Pancreas (tissue), 10 donors: ENCODE results near the gene ACP5. TPM values are rescaled to one million over a fixed set of nuclear protein-coding genes. Genes with fewer than 3 reads are reported as not detected.

Experiments
- ATAC-seq, 4 donors: fragments of 200-7000 bp; cut with Tn5 transposase; one replicate each; pipeline versions ENCODE4 v1.8.0 to v1.9.1; 2020; ENCODE audit warnings: mild to moderate bottlenecking in 4 of 4, moderate library complexity in 4 of 4
- DNase-seq, 6 donors: peaks; one replicate each; pipeline ENCODE4 v3.0.0-alpha.2; 2020
- FAIRE-seq: peaks from 2 replicates; lab custom pipeline; 2012; peaks lifted over from hg19 to GRCh38; lab: Jason Lieb, UNC
- H3K27ac ChIP-seq, 4 donors: fragments of 200-600 bp; sonication (generic); 1 replicate in 3 of 4; 2 replicates in 1 of 4; pipeline versions ENCODE4 v1.5.0 to v1.8.0; 2020
- H3K27me3 ChIP-seq, 4 donors: fragments of 200-600 bp; one replicate each; pipeline ENCODE4 v1.8.0; 2021
- H3K36me3 ChIP-seq, 3 donors: fragments of 200-600 bp; sonication (generic) in 1 of 3; one replicate each; pipeline versions ENCODE4 v1.5.0 to v1.8.0; 2020 to 2021
- H3K4me1 ChIP-seq, 3 donors: fragments of 200-600 bp; one replicate each; pipeline ENCODE4 v1.8.0; 2021
- H3K4me3 ChIP-seq, 4 donors: fragments of 200-600 bp; sonication (generic) in 2 of 4; one replicate each; pipeline versions ENCODE4 v1.5.0 to v1.8.0; 2020 to 2021
- H3K9me3 ChIP-seq, 4 donors: fragments of 200-600 bp; one replicate each; pipeline ENCODE4 v1.8.0; 2021
- CTCF ChIP-seq, 4 donors: fragments of 200-600 bp; sonication (generic) in 3 of 4; IDR thresholded peaks; one replicate each; pipeline versions ENCODE4 v1.5.0 to v1.8.0; 2021; ENCODE audit warnings: antibody characterized with exemption in 4 of 4
- WGBS, 2 donors: extraction: QIAGEN DNeasy Blood & Tissue Kit; methylation state at CpG; one replicate each; pipeline ENCODE4 v1.1.7; 2013; 5-methylcytosine and 5-hydroxymethylcytosine counted together
- intact Hi-C, 3 donors: fragments of 100-400 bp; cut with DNase I; formaldehyde crosslinking; loops; one replicate each; pipeline versions ENCODE4 v1.11.1 to v1.14.2; 2022
- polyA plus RNA-seq, 2 donors: library from polyadenylated mRNA; stranded (reverse); fragments of 200-250 nt; gene quantifications; one replicate each; pipeline ENCODE4 v1.2.3, GENCODE V29; 2013
- total RNA-seq, 6 donors: library from RNA; stranded (reverse); fragmentation: NEBNext Ultra II Directional in 4 of 6; extraction: Animal tissue kit (Norgen Biotek cat#: 25700) in 4 of 6; gene quantifications; one replicate each; pipeline versions ENCODE4 v1.2.1 to v1.2.4, GENCODE V29; 2021 to 2023
- donor health status: healthy with polysubstance abuse.
- donor health status: DM: no; HTN: no; CAD: no; lungs with moderate emphysema.
- donor health status: DM: no; HTN: no; CAD: no.
- donor health status: control.
- donor health status: control.
- donor health status: Bipolar disorder and iron deficiency.
- donor health status: DM: yes; HTN: yes; CAD: no.
- donor health status: DM: no; HTN: no; CAD: no.
- donor health status: DM: no; HTN: no; CAD: no.
- donor health status: DM: yes; HTN: yes; CAD: no.

ACP5 gene
- total and polyA plus RNA-seq, 8 donors, result 3.5 to 21.8 (median 7.5) TPM

GRCh38 chr19:11530432-11530831 lies 47.0 kb downstream of the ACP5 start:
- whole genome bisulfite sequencing, 2 donors, result 19 to 27% methylated on average over 9 of the region's 9 CpGs
- Histone ChIP-seq H3K4me3 (no peak overlapping the region), H3K36me3 (no peaks in the 10 kb centered on the region), H3K27me3 (no peaks in the 10 kb centered on the region), H3K4me1 (peaks cover 8 to 11% (median 10%) of the 10 kb centered on the region in 3 donors), H3K9me3 (no peaks in the 10 kb centered on the region), H3K27ac (no peak overlapping the region)
- DNase-seq, result peak; percentile 68 to 93 (median 78)
- TF ChIP-seq CTCF (IDR thresholded peaks at IDR 0.05), result no peak
- peak; percentile 26 to 55 (median 42) for ATAC-seq
- intact Hi-C loops, result no loop called here
- no peak for FAIRE-seq

- Histone ChIP-seq H3K4me1 (peaks cover 8 to 11% (median 10%) of the 10 kb centered on the region in 3 donors), H3K36me3 (no peaks in the 10 kb centered on the region), H3K27ac (peak within 1 kb of the TSS; percentile 83 to 89 (median 85)), H3K9me3 (no peaks in the 10 kb centered on the region), H3K27me3 (no peaks in the 10 kb centered on the region), H3K4me3 (peak within 1 kb of the TSS; percentile 66 to 82 (median 76))
- 0% methylated on average over 35 to 47 of the region's 47 CpGs for WGBS, 2 donors
- DNase-seq (peak; percentile 91 to 99 (median 98)), FAIRE-seq (peak; percentile 94), ATAC-seq (peak; percentile 98 to 99 (median 98))
- intact Hi-C loops, result no loop called here
- peak in 1 of 4 donors; percentile 12 for TF ChIP-seq CTCF (IDR thresholded peaks at IDR 0.05)
Observed at GRCh38 chr19:11528551-11529341, 48.7 kb downstream of the ACP5 start, which contains the start of gene ECSIT. Gene ECSIT (minus strand): TSS chr19:11529134. CDS start chr19:11519170, 9,964 bp downstream.

Other genes with a start within 250 kb of the ACP5 start
- 100 to 1,000 TPM in 4 of 6 donors, 10 to 100 TPM in 2; 70.6 to 134 (median 107) TPM for gene RAB3D, start 238.0 kb downstream of the ACP5 start, total RNA-seq
- gene RAB3D, start 238.0 kb downstream of the ACP5 start, polyA plus RNA-seq, result 10 to 100 TPM; 11.0 to 15.2 TPM
- gene TMEM205, start 231.4 kb downstream of the ACP5 start, total RNA-seq, result 10 to 100 TPM; 41.4 to 69.2 (median 53.0) TPM
- gene TMEM205, start 231.4 kb downstream of the ACP5 start, polyA plus RNA-seq, result 100 to 1,000 TPM in 1 of 2 donors, 10 to 100 TPM in 1; 84.5 to 175 TPM
- 10 to 100 TPM; 11.6 to 21.1 (median 14.1) TPM for gene CCDC159, start 231.1 kb downstream of the ACP5 start, total RNA-seq
- gene CCDC159, start 231.1 kb downstream of the ACP5 start, polyA plus RNA-seq, result 100 to 1,000 TPM in 1 of 2 donors, 10 to 100 TPM in 1; 86.6 to 106 TPM
- gene PLPPR2, start 222.2 kb downstream of the ACP5 start, total RNA-seq, result 10 to 100 TPM in 1 of 6 donors, 1 to 10 TPM in 5; 4.4 to 11.0 (median 7.1) TPM
- 10 to 100 TPM; 15.7 to 32.8 TPM for gene PLPPR2, start 222.2 kb downstream of the ACP5 start, polyA plus RNA-seq
- 1 to 10 TPM in 4 of 6 donors, under 1 TPM in 2; 0.55 to 1.5 (median 1.1) TPM for gene SWSAP1, start 203.0 kb downstream of the ACP5 start, total RNA-seq
- gene SWSAP1, start 203.0 kb downstream of the ACP5 start, polyA plus RNA-seq, result 1 to 10 TPM; 1.8 to 2.7 TPM
- gene EPOR, start 193.3 kb downstream of the ACP5 start, total RNA-seq, result 10 to 100 TPM in 1 of 6 donors, 1 to 10 TPM in 5; 5.4 to 16.3 (median 8.0) TPM
- gene EPOR, start 193.3 kb downstream of the ACP5 start, polyA plus RNA-seq, result 10 to 100 TPM; 30.4 to 46.2 TPM
- gene RGL3, start 158.3 kb downstream of the ACP5 start, total RNA-seq, result 10 to 100 TPM; 22.3 to 71.1 (median 33.7) TPM
- 100 to 1,000 TPM; 152 to 170 TPM for gene RGL3, start 158.3 kb downstream of the ACP5 start, polyA plus RNA-seq
- under 1 TPM; 0.13 to 0.44 (median 0.26) TPM for gene ODAD3, start 142.5 kb downstream of the ACP5 start, total RNA-seq
- gene ODAD3, start 142.5 kb downstream of the ACP5 start, polyA plus RNA-seq, result 1 to 10 TPM in 1 of 2 donors, under 1 TPM in 1; 0.84 to 1.8 TPM
- 100 to 1,000 TPM; 132 to 217 (median 175) TPM for gene PRKCSH, start 142.0 kb downstream of the ACP5 start, total RNA-seq
- 100 to 1,000 TPM; 114 to 140 TPM for gene PRKCSH, start 142.0 kb downstream of the ACP5 start, polyA plus RNA-seq
- under 1 TPM in 1 of 6 donors, not detected in 5; 0.15 TPM for gene ELAVL3, start 96.6 kb downstream of the ACP5 start, total RNA-seq
- under 1 TPM; 0.08 to 0.16 TPM for gene ELAVL3, start 96.6 kb downstream of the ACP5 start, polyA plus RNA-seq
- gene ZNF653, start 71.8 kb downstream of the ACP5 start, total RNA-seq, result 1 to 10 TPM; 4.5 to 6.2 (median 5.6) TPM
- gene ZNF653, start 71.8 kb downstream of the ACP5 start, polyA plus RNA-seq, result 10 to 100 TPM; 21.8 to 25.6 TPM
- 10 to 100 TPM; 32.1 to 54.8 (median 36.9) TPM for gene ECSIT, start 48.5 kb downstream of the ACP5 start, total RNA-seq
- 10 to 100 TPM; 60.3 to 87.3 TPM for gene ECSIT, start 48.5 kb downstream of the ACP5 start, polyA plus RNA-seq
- gene CNN1, start 38.8 kb downstream of the ACP5 start, total RNA-seq, result 1 to 10 TPM in 4 of 6 donors, under 1 TPM in 2; 0.43 to 5.2 (median 1.8) TPM
- 10 to 100 TPM; 11.3 to 38.8 TPM for gene CNN1, start 38.8 kb downstream of the ACP5 start, polyA plus RNA-seq
- 10 to 100 TPM; 25.0 to 38.9 (median 32.4) TPM for gene ELOF1, start 18.4 kb downstream of the ACP5 start, total RNA-seq
- gene ELOF1, start 18.4 kb downstream of the ACP5 start, polyA plus RNA-seq, result 10 to 100 TPM; 52.0 to 63.4 TPM
- gene ZNF627, start 19.8 kb upstream of the ACP5 start, total RNA-seq, result 1 to 10 TPM; 4.4 to 8.5 (median 6.0) TPM
- gene ZNF627, start 19.8 kb upstream of the ACP5 start, polyA plus RNA-seq, result 1 to 10 TPM; 4.6 to 6.4 TPM
- gene ZNF823, start 161.3 kb upstream of the ACP5 start, total RNA-seq, result 1 to 10 TPM; 2.5 to 4.7 (median 3.3) TPM
- 1 to 10 TPM; 2.7 to 4.7 TPM for gene ZNF823, start 161.3 kb upstream of the ACP5 start, polyA plus RNA-seq
- 1 to 10 TPM; 3.1 to 4.9 (median 3.9) TPM for gene ZNF441, start 189.4 kb upstream of the ACP5 start, total RNA-seq
- 1 to 10 TPM; 2.5 to 6.9 TPM for gene ZNF441, start 189.4 kb upstream of the ACP5 start, polyA plus RNA-seq
- gene ZNF491, start 220.9 kb upstream of the ACP5 start, total RNA-seq, result 1 to 10 TPM in 4 of 6 donors, under 1 TPM in 2; 0.95 to 3.3 (median 1.4) TPM
- 1 to 10 TPM; 1.1 to 1.2 TPM for gene ZNF491, start 220.9 kb upstream of the ACP5 start, polyA plus RNA-seq
- 1 to 10 TPM; 4.1 to 8.7 (median 6.7) TPM for gene ZNF440, start 236.6 kb upstream of the ACP5 start, total RNA-seq
- 1 to 10 TPM; 5.1 to 6.3 TPM for gene ZNF440, start 236.6 kb upstream of the ACP5 start, polyA plus RNA-seq